SU-DHL-6 (cell line): ENCODE results near the gene RPL3.

Experiments
- H2AFZ ChIP-seq: fragments of 200-600 bp; sonication (generic); 2 replicates; pipeline ENCODE4 v1.6.1; 2014; ENCODE audit warnings: low read depth, mild to moderate bottlenecking, moderate library complexity, mixed read lengths, antibody characterized with exemption, low read length; ENCODE audit not compliant: severe bottlenecking
- H3F3A ChIP-seq: fragments of 200-600 bp; shearing (Covaris generic); 2 replicates; pipeline ENCODE4 v1.6.0; 2016; ENCODE audit warnings: antibody characterized with exemption, mild to moderate bottlenecking; ENCODE audit not compliant: insufficient read depth
- H3K27ac ChIP-seq: fragments of 200-600 bp; sonication (generic); 2 replicates; pipeline ENCODE4 v1.5.1; 2016; ENCODE audit warnings: low read depth, mild to moderate bottlenecking, low read length, moderate library complexity, mixed read lengths
- H3K27me3 ChIP-seq: fragments of 200-600 bp; sonication (generic), shearing (Covaris generic); 2 replicates; pipeline ENCODE4 v1.6.0; 2014; ENCODE audit warnings: mild to moderate bottlenecking, low read length
- H3K36me3 ChIP-seq: fragments of 200-600 bp; sonication (generic); 2 replicates; pipeline ENCODE4 v1.6.1; 2014; ENCODE audit warnings: mild to moderate bottlenecking, low read length, mixed read lengths
- H3K4me2 ChIP-seq: fragments of 300-600, 200-600 bp; shearing (Covaris generic), sonication (generic); 2 replicates; pipeline ENCODE4 v1.6.0; 2014; ENCODE audit warnings: low read length, low read depth, mild to moderate bottlenecking; ENCODE audit not compliant: poor library complexity, severe bottlenecking
- H3K4me3 ChIP-seq: fragments of 200-600 bp; sonication (generic); 2 replicates; pipeline ENCODE4 v1.5.1; 2014; ENCODE audit warnings: antibody characterized with exemption, low read length, mild to moderate bottlenecking, mixed read lengths; ENCODE audit not compliant: insufficient read depth, poor library complexity, severe bottlenecking
- H3K79me2 ChIP-seq: fragments of 200-600 bp; sonication (generic); 2 replicates; pipeline ENCODE4 v1.6.1; 2014; ENCODE audit warnings: mild to moderate bottlenecking, low read length, moderate library complexity; ENCODE audit not compliant: insufficient read depth
- H3K9ac ChIP-seq: fragments of 200-600 bp; sonication (generic); 2 replicates; pipeline ENCODE4 v1.7.0; 2014; ENCODE audit warnings: mild to moderate bottlenecking, low read length
- H3K9me2 ChIP-seq: fragments of 200-600 bp; sonication (generic); replicated peaks from 2 replicates; pipeline ENCODE4 v1.6.1; 2014; ENCODE audit warnings: low read length; ENCODE audit not compliant: insufficient read depth
- H3K9me3 ChIP-seq: fragments of 200-600 bp; sonication (generic); 2 replicates; pipeline ENCODE4 v1.6.1; 2014; ENCODE audit warnings: low read length, mixed read lengths; ENCODE audit not compliant: insufficient read depth
- H4K20me1 ChIP-seq: fragments of 200-600 bp; sonication (generic); 2 replicates; pipeline ENCODE4 v1.6.1; 2014; ENCODE audit warnings: low read depth, mild to moderate bottlenecking, antibody characterized with exemption, low read length, moderate library complexity, mixed read lengths
- CTCF ChIP-seq: fragments of 200-600 bp; sonication (generic); IDR thresholded peaks from one replicate; pipeline ENCODE4 v1.5.1; 2017; ENCODE audit warnings: antibody characterized with exemption, mild to moderate bottlenecking, low read length, moderate library complexity; ENCODE audit not compliant: insufficient read depth, poor library complexity, severe bottlenecking
- EZH2phosphoT487 ChIP-seq: fragments of 200-600 bp; sonication (generic), shearing (Covaris generic); conservative IDR thresholded peaks from 2 replicates; pipeline ENCODE4 v1.6.1; 2018; ENCODE audit warnings: mild to moderate bottlenecking, antibody characterized with exemption, low read length, moderate library complexity, mixed read lengths

The RPL3 gene

GRCh38 chr22:39312410-39312809, 7.0 kb downstream of the RPL3 start:
- no peaks in the 10 kb centered on the region for H3K9me2 ChIP-seq
- H3K4me2 ChIP-seq, result no peak overlapping the region
- H3K4me3 ChIP-seq, result no peak overlapping the region
- H3F3A ChIP-seq, result peaks cover 60% of the 10 kb centered on the region
- no peaks in the 10 kb centered on the region for H3K27me3 ChIP-seq
- H3K27ac ChIP-seq, result no peak overlapping the region
- TF ChIP-seq CTCF (no peak), EZH2phosphoT487 (no peak)
- H3K9ac ChIP-seq, result no peak overlapping the region
- peaks cover 11% of the 10 kb centered on the region for H3K79me2 ChIP-seq
- peaks cover 31% of the 10 kb centered on the region for H3K36me3 ChIP-seq
- H2AFZ ChIP-seq, result no peak overlapping the region
- H4K20me1 ChIP-seq, result peaks cover 33% of the 10 kb centered on the region
- no peaks in the 10 kb centered on the region for H3K9me3 ChIP-seq

GRCh38 chr22:39311592-39312400, 7.6 kb downstream of the RPL3 start:
- H3K4me3 ChIP-seq, result no peak overlapping the region
- H3K27me3 ChIP-seq, result no peaks in the 10 kb centered on the region
- H3K79me2 ChIP-seq, result peaks cover 6% of the 10 kb centered on the region
- H3K27ac ChIP-seq, result no peak overlapping the region
- H2AFZ ChIP-seq, result no peak overlapping the region
- TF ChIP-seq EZH2phosphoT487 (no peak), CTCF (no peak)
- no peak overlapping the region for H3K9ac ChIP-seq
- no peaks in the 10 kb centered on the region for H3K9me2 ChIP-seq
- H3K36me3 ChIP-seq, result peaks cover 25% of the 10 kb centered on the region
- peaks cover 54% of the 10 kb centered on the region for H3F3A ChIP-seq
- no peak overlapping the region for H3K4me2 ChIP-seq
- peaks cover 28% of the 10 kb centered on the region for H4K20me1 ChIP-seq
- no peaks in the 10 kb centered on the region for H3K9me3 ChIP-seq

GRCh38 chr22:39309881-39310714, 9.3 kb downstream of the RPL3 start:
- H3K27ac ChIP-seq, result no peak overlapping the region
- H2AFZ ChIP-seq, result no peak overlapping the region
- H3K27me3 ChIP-seq, result no peaks in the 10 kb centered on the region
- H3K9me2 ChIP-seq, result no peaks in the 10 kb centered on the region
- TF ChIP-seq CTCF (no peak), EZH2phosphoT487 (no peak)
- H3K79me2 ChIP-seq, result no peaks in the 10 kb centered on the region
- H3F3A ChIP-seq, result peaks cover 37% of the 10 kb centered on the region
- H3K9me3 ChIP-seq, result no peaks in the 10 kb centered on the region
- H3K4me3 ChIP-seq, result no peak overlapping the region
- H3K36me3 ChIP-seq, result peaks cover 14% of the 10 kb centered on the region
- peaks cover 13% of the 10 kb centered on the region; the same call in 1 of the 2 replicates for H4K20me1 ChIP-seq
- no peak overlapping the region for H3K9ac ChIP-seq
- H3K4me2 ChIP-seq, result no peak overlapping the region
